ENCODE data around the gene DYNLT1.
A peak's percentile ranks its signal among the peaks of the same experiment; 100 is the strongest.
"Not testable (repeated sequence)": the region's sequence is repeated elsewhere in the genome, so short reads cannot be mapped to it uniquely, and the experiment has no call there.

Gene DYNLT1

GRCh38 chr6:158665332-158665731 lies 20.8 kb upstream of the DYNLT1 start:
- TF ChIP-seq FOXA1 (IDR thresholded peaks at IDR 0.05) (no peak), LEF1 (IDR thresholded peaks at IDR 0.05; ENCODE audit: borderline replicate concordance) (no peak), ARNT (IDR thresholded peaks at IDR 0.05) (no peak), NFRKB (IDR thresholded peaks at IDR 0.05) (no peak), BHLHE40 (IDR thresholded peaks at IDR 0.05; ENCODE audit: borderline replicate concordance) (no peak), FOXM1 (IDR thresholded peaks at IDR 0.05; ENCODE audit: borderline replicate concordance) (no peak)
- ChIA-PET CTCF (no interaction called here), POLR2A (no interaction called here)
- no peak for DNase-seq (ENCODE audit: extremely low spot score)

GRCh38 chr6:158663625-158664165 lies 19.2 kb upstream of the DYNLT1 start:
- ChIA-PET CTCF (interaction anchor here (1.0 kb wide), 1 partner anchor 28 kb away, joined by 6 read pairs; no protein-coding TSS in a partner anchor), POLR2A (interaction anchor here (1.3 kb wide), 1 partner anchor 19 kb away, joined by 4 read pairs; the partner anchor contains the start of gene DYNLT1)
- no peak for TF ChIP-seq FOXK2 (IDR thresholded peaks at IDR 0.05)
- no peak for TF ChIP-seq ELF4 (IDR thresholded peaks at IDR 0.05)
- TF ChIP-seq FOXA1 (IDR thresholded peaks at IDR 0.05): no peak
- TF ChIP-seq CTBP1 (IDR thresholded peaks at IDR 0.05; ENCODE audit: borderline replicate concordance): no peak
- no peak for TF ChIP-seq ZNF384 (IDR thresholded peaks at IDR 0.05)
- TF ChIP-seq FOXM1 (IDR thresholded peaks at IDR 0.05; ENCODE audit: borderline replicate concordance): no peak
- TF ChIP-seq PKNOX1 (IDR thresholded peaks at IDR 0.05): no peak
- no peak for TF ChIP-seq TARDBP (IDR thresholded peaks at IDR 0.05)
- TF ChIP-seq SUZ12 (IDR thresholded peaks at IDR 0.05): no peak
- no peak for TF ChIP-seq NFRKB (IDR thresholded peaks at IDR 0.05)
- no peak for TF ChIP-seq ARNT (IDR thresholded peaks at IDR 0.05)
- TF ChIP-seq L3MBTL2 (conservative IDR thresholded peaks at IDR 0.05): no peak
- TF ChIP-seq HDGF (IDR thresholded peaks at IDR 0.05; ENCODE audit: borderline replicate concordance): no peak
- TF ChIP-seq SP1 (IDR thresholded peaks at IDR 0.05): no peak
- no peak for TF ChIP-seq BHLHE40 (IDR thresholded peaks at IDR 0.05; ENCODE audit: borderline replicate concordance)
- DNase-seq (ENCODE audit: extremely low spot score): no peak

GRCh38 chr6:158662954-158663624 lies 18.5 kb upstream of the DYNLT1 start:
- POLR2A ChIA-PET: interaction anchor here (1.3 kb wide), 1 partner anchor 18 kb away, joined by 4 read pairs; the partner anchor contains the start of gene DYNLT1
- CTCF ChIA-PET: interaction anchor here (0.8 to 1.7 kb wide), 2 partner anchors 9 to 28 kb away, joined by 5 to 8 read pairs; no protein-coding TSS in a partner anchor
- DNase-seq (ENCODE audit: extremely low spot score): no peak
- no peak for TF ChIP-seq CTBP1 (IDR thresholded peaks at IDR 0.05; ENCODE audit: borderline replicate concordance)
- TF ChIP-seq L3MBTL2 (conservative IDR thresholded peaks at IDR 0.05): peak; percentile 46; the same call in 1 of the 2 replicates

- TF ChIP-seq CTBP1 (IDR thresholded peaks at IDR 0.05; ENCODE audit: borderline replicate concordance): no peak
- no peak for TF ChIP-seq NFRKB (IDR thresholded peaks at IDR 0.05)
- TF ChIP-seq ZNF384 (IDR thresholded peaks at IDR 0.05): no peak
- TF ChIP-seq SUZ12 (IDR thresholded peaks at IDR 0.05): no peak
- no peak for TF ChIP-seq SP1 (IDR thresholded peaks at IDR 0.05)
- no peak for TF ChIP-seq FOXK2 (IDR thresholded peaks at IDR 0.05)
- TF ChIP-seq FOXM1 (IDR thresholded peaks at IDR 0.05; ENCODE audit: borderline replicate concordance): no peak
- no peak for TF ChIP-seq BHLHE40 (IDR thresholded peaks at IDR 0.05; ENCODE audit: borderline replicate concordance)
- TF ChIP-seq PKNOX1 (IDR thresholded peaks at IDR 0.05): no peak
- no peak for TF ChIP-seq FOXA1 (IDR thresholded peaks at IDR 0.05)
- no peak for TF ChIP-seq ELF4 (IDR thresholded peaks at IDR 0.05)
- TF ChIP-seq TARDBP (IDR thresholded peaks at IDR 0.05): no peak
- no peak for TF ChIP-seq ARNT (IDR thresholded peaks at IDR 0.05)
- ChIA-PET POLR2A (interaction anchor here (1.3 kb wide), 1 partner anchor 18 kb away, joined by 4 read pairs; the partner anchor contains the start of gene DYNLT1), CTCF (interaction anchor here (0.8 to 1.7 kb wide), 2 partner anchors 10 to 28 kb away, joined by 5 to 8 read pairs; no protein-coding TSS in a partner anchor)
- no peak for DNase-seq (ENCODE audit: extremely low spot score)
These were observed 18.0 kb upstream of the DYNLT1 start for GRCh38 chr6:158662607-158662953.

- TF ChIP-seq FOXA1 (IDR thresholded peaks at IDR 0.05): no peak
- no peak for DNase-seq (ENCODE audit: extremely low spot score)
- CTCF ChIA-PET: interaction anchor here (1.5 to 2.7 kb wide), 5 partner anchors 11 to 30 kb away, joined by 6 to 21 read pairs (median 8); partner anchors contain the start of gene SYTL3
- POLR2A ChIA-PET: interaction anchor here (1.0 kb wide), 1 partner anchor 17 kb away, joined by 4 read pairs; the partner anchor contains the start of gene DYNLT1
These were observed 16.7 kb upstream of the DYNLT1 start for GRCh38 chr6:158661156-158661685.

GRCh38 chr6:158660333-158660754 lies 15.8 kb upstream of the DYNLT1 start:
- DNase-seq (ENCODE audit: extremely low spot score): peak; percentile 67
- CTCF ChIA-PET: interaction anchor here (0.6 to 2.7 kb wide), 17 partner anchors 9 to 781 kb away, joined by 3 to 21 read pairs (median 4); partner anchors contain the start of gene SYTL3
- POLR2A ChIA-PET: interaction anchor here (1.0 kb wide), 1 partner anchor 16 kb away, joined by 6 read pairs; the partner anchor contains the start of gene DYNLT1
- no peak for TF ChIP-seq ZNF384 (IDR thresholded peaks at IDR 0.05)
- TF ChIP-seq PKNOX1 (IDR thresholded peaks at IDR 0.05): no peak
- no peak for TF ChIP-seq NFRKB (IDR thresholded peaks at IDR 0.05)
- no peak for TF ChIP-seq ARNT (IDR thresholded peaks at IDR 0.05)
- TF ChIP-seq TARDBP (IDR thresholded peaks at IDR 0.05): no peak
- TF ChIP-seq L3MBTL2 (conservative IDR thresholded peaks at IDR 0.05): no peak
- no peak for TF ChIP-seq CTBP1 (IDR thresholded peaks at IDR 0.05; ENCODE audit: borderline replicate concordance)
- TF ChIP-seq FOXK2 (IDR thresholded peaks at IDR 0.05): no peak
- TF ChIP-seq SP1 (IDR thresholded peaks at IDR 0.05): no peak
- no peak for TF ChIP-seq FOXA1 (IDR thresholded peaks at IDR 0.05)
- TF ChIP-seq FOXM1 (IDR thresholded peaks at IDR 0.05; ENCODE audit: borderline replicate concordance): no peak
- TF ChIP-seq LEF1 (IDR thresholded peaks at IDR 0.05; ENCODE audit: borderline replicate concordance): no peak
- no peak for TF ChIP-seq BHLHE40 (IDR thresholded peaks at IDR 0.05; ENCODE audit: borderline replicate concordance)

GRCh38 chr6:158656986-158657385 lies 12.4 kb upstream of the DYNLT1 start:
- DNase-seq (ENCODE audit: extremely low spot score); POLR2A ChIA-PET; CTCF ChIA-PET: not testable (repeated sequence)

Data from HEK293T (cell line).